PC-9 (cell line): ENCODE results near the gene OR2C1. TPM values are rescaled to one million over a fixed set of nuclear protein-coding genes. Genes with fewer than 3 reads are reported as not detected.

Experiments
- BruUV-seq: library from RNA; stranded (reverse); fragments of 400-500 nt; replicated peaks from 2 replicates; lab custom pipeline; 2021; lab: Mats Ljungman, UMichigan
- CTCF ChIA-PET: fragments of 300-600 bp; sonication (Branson Sonifier 250); formaldehyde crosslinking; loops from one replicate; lab custom pipeline; 2022; ENCODE audit warnings: antibody characterized with exemption; lab: Charles Lee
- POLR2A ChIA-PET: fragments of 300-600 bp; sonication (Branson Sonifier 250); formaldehyde crosslinking; loops from one replicate; lab custom pipeline; 2022; ENCODE audit warnings: antibody characterized with exemption; ENCODE audit not compliant: unreplicated experiment; lab: Charles Lee
- DNase-seq, 2 experiments: peaks; one replicate each; pipeline versions ENCODE4 v3.0.0 to v3.0.0-alpha.2; 2015 to 2022; ENCODE audit warnings: mixed read lengths in 1 of 2
- H2AFZ ChIP-seq: fragments of 200-600 bp; sonication (generic); 2 replicates; pipeline ENCODE4 v1.8.1; 2017; ENCODE audit warnings: antibody characterized with exemption
- H3F3A ChIP-seq: fragments of 200-600 bp; sonication (generic); 2 replicates; pipeline ENCODE4 v1.8.1; 2017; ENCODE audit warnings: antibody characterized with exemption, mild to moderate bottlenecking, low read depth; ENCODE audit not compliant: insufficient read depth
- H3K27ac ChIP-seq: fragments of 200-600 bp; sonication (generic); 2 replicates; pipeline ENCODE4 v1.6.1; 2016; ENCODE audit warnings: mixed run types
- H3K27me3 ChIP-seq: fragments of 200-600 bp; sonication (generic); 2 replicates; pipeline ENCODE4 v1.6.1; 2016; ENCODE audit warnings: low read depth, mixed run types; ENCODE audit not compliant: insufficient read depth
- H3K36me3 ChIP-seq: fragments of 200-600 bp; sonication (generic); 2 replicates; pipeline ENCODE4 v1.6.1; 2016; ENCODE audit warnings: low read depth, mixed run types
- H3K4me1 ChIP-seq: fragments of 200-600 bp; sonication (generic); replicated peaks from 2 replicates; pipeline ENCODE4 v1.6.1; 2016; ENCODE audit warnings: mixed run types; ENCODE audit not compliant: insufficient read depth
- H3K4me2 ChIP-seq: fragments of 200-600 bp; sonication (generic); 2 replicates; pipeline ENCODE4 v1.6.1; 2017; ENCODE audit warnings: mixed run types
- H3K4me3 ChIP-seq: fragments of 200-600 bp; sonication (generic); 2 replicates; pipeline ENCODE4 v1.6.1; 2016; ENCODE audit warnings: mixed run types
- H3K79me2 ChIP-seq: fragments of 200-600 bp; sonication (generic); 2 replicates; pipeline ENCODE4 v1.6.1; 2017; ENCODE audit warnings: low read depth, mixed run types
- H3K9me2 ChIP-seq: fragments of 200-600 bp; sonication (generic); 2 replicates; pipeline ENCODE4 v1.8.1; 2017; ENCODE audit warnings: mild to moderate bottlenecking; ENCODE audit not compliant: insufficient read depth
- H3K9me3 ChIP-seq: fragments of 200-600 bp; sonication (generic); 2 replicates; pipeline ENCODE4 v1.8.1; 2016; ENCODE audit warnings: low read depth; ENCODE audit not compliant: insufficient read depth
- H4K20me1 ChIP-seq: fragments of 200-600 bp; sonication (generic); 2 replicates; pipeline ENCODE4 v1.8.1; 2017; ENCODE audit not compliant: insufficient read depth
- CTCF ChIP-seq: fragments of 200-600 bp; sonication (generic); conservative IDR thresholded peaks from 2 replicates; pipeline ENCODE4 v1.6.1; 2017; ENCODE audit warnings: mixed run types, antibody characterized with exemption, mild to moderate bottlenecking, moderate library complexity
- EZH2 ChIP-seq: fragments of 200-600 bp; sonication (generic); IDR thresholded peaks from 2 replicates; pipeline ENCODE4 v1.8.0; 2017; ENCODE audit warnings: antibody characterized with exemption, low read depth
- intact Hi-C: fragments of 100-400 bp; cut with micrococcal nuclease; formaldehyde crosslinking; loops from one replicate; pipeline ENCODE4 v1.10.0; 2022; ENCODE audit not compliant: unreplicated experiment
- total RNA-seq: library from RNA; stranded (reverse); gene quantifications from 2 replicates; pipeline ENCODE4 v1.2.3, GENCODE V29; 2021

The OR2C1 gene
- total RNA-seq, 1 experiment from 2014 or later = not detected

GRCh38 chr16:3388325-3388724, 32.6 kb downstream of the OR2C1 start:
- intact Hi-C loops = no loop called here
- H3K9me2 ChIP-seq = no peaks in the 10 kb centered on the region
- peaks cover 27% of the 10 kb centered on the region for H3K9me3 ChIP-seq
- H3K36me3 ChIP-seq = peaks cover 44% of the 10 kb centered on the region
- BruUV-seq = no TSS peak
- no peak overlapping the region for H3K4me2 ChIP-seq
- no peaks in the 10 kb centered on the region for H4K20me1 ChIP-seq
- no peak for TF ChIP-seq CTCF
- no peak for TF ChIP-seq EZH2
- no peak overlapping the region for H2AFZ ChIP-seq
- H3K27me3 ChIP-seq = no peaks in the 10 kb centered on the region
- H3K79me2 ChIP-seq = no peaks in the 10 kb centered on the region
- ChIA-PET CTCF (no interaction called here), POLR2A (no interaction called here)
- DNase-seq = no peak
- H3K27ac ChIP-seq = no peak overlapping the region
- H3F3A ChIP-seq = peaks cover 4% of the 10 kb centered on the region
- H3K4me3 ChIP-seq = no peak overlapping the region
- no peaks in the 10 kb centered on the region for H3K4me1 ChIP-seq

GRCh38 chr16:3389663-3390338, 34.1 kb downstream of the OR2C1 start:
- BruUV-seq = no TSS peak
- Histone ChIP-seq H3F3A (no peaks in the 10 kb centered on the region), H2AFZ (no peak overlapping the region), H3K79me2 (no peaks in the 10 kb centered on the region), H3K9me2 (no peaks in the 10 kb centered on the region), H3K4me3 (no peak overlapping the region), H3K27me3 (no peaks in the 10 kb centered on the region), H4K20me1 (no peaks in the 10 kb centered on the region), H3K4me2 (no peak overlapping the region), H3K4me1 (no peaks in the 10 kb centered on the region), H3K27ac (no peak overlapping the region), H3K9me3 (peaks cover 14% of the 10 kb centered on the region), H3K36me3 (peaks cover 37% of the 10 kb centered on the region)
- no peak for TF ChIP-seq CTCF
- TF ChIP-seq EZH2 = no peak
- intact Hi-C loops = no loop called here
- POLR2A ChIA-PET = interaction anchor here (0.7 kb wide), 1 partner anchor 740 kb away, joined by 3 read pairs; no protein-coding TSS in a partner anchor
- CTCF ChIA-PET = no interaction called here
- DNase-seq = no peak

GRCh38 chr16:3400446-3400778, 44.7 kb downstream of the OR2C1 start:
- Histone ChIP-seq H3K4me2 (peak overlapping the region; percentile 77), H3K27me3 (no peaks in the 10 kb centered on the region), H4K20me1 (no peaks in the 10 kb centered on the region), H3K4me1 (peaks cover 12% of the 10 kb centered on the region; the same call in 1 of the 2 replicates), H3F3A (peaks cover 11% of the 10 kb centered on the region; the same call in 1 of the 2 replicates), H3K4me3 (peak overlapping the region; percentile 74), H3K9me3 (peaks cover 12% of the 10 kb centered on the region), H3K36me3 (peaks cover 32% of the 10 kb centered on the region), H3K27ac (peak overlapping the region; percentile 40; the same call in 1 of the 2 replicates), H3K79me2 (peaks cover 23% of the 10 kb centered on the region), H3K9me2 (no peaks in the 10 kb centered on the region), H2AFZ (peak overlapping the region; percentile 96)
- ChIA-PET CTCF (no interaction called here), POLR2A (interaction anchor here (0.5 to 0.6 kb wide), 2 partner anchors 250 to 381 kb away, joined by 3 to 6 read pairs; partner anchors contain the start of gene TNFRSF12A)
- intact Hi-C loops = loop anchor here (2.0 to 5.0 kb wide), 5 partner anchors 56 to 250 kb away; partner anchors contain the start of genes CLUAP1, TIGD7, ZNF263 and ZNF75A
- no peak for DNase-seq
- TF ChIP-seq EZH2 (no peak), CTCF (no peak)
- BruUV-seq = TSS peak; percentile 50
